H1 (cell line): ENCODE results near the gene COG7. TPM values are rescaled to one million over a fixed set of nuclear protein-coding genes. Genes with fewer than 3 reads are reported as not detected.

Experiments
- CHD1 ChIP-seq: IDR thresholded peaks from 2 replicates; pipeline ENCODE4 v1.6.1; 2012; ENCODE audit warnings: low read depth, low read length, improper control_type of control experiment
- CREB1 ChIP-seq: IDR thresholded peaks from 2 replicates; pipeline ENCODE4 v1.6.1; 2012; ENCODE audit warnings: inconsistent platforms
- CTBP2 ChIP-seq: IDR thresholded peaks from 2 replicates; pipeline ENCODE4 v1.7.0; 2011; ENCODE audit warnings: borderline replicate concordance, mild to moderate bottlenecking, moderate library complexity, mixed read lengths, low read length; ENCODE audit not compliant: insufficient read depth, insufficient read length
- GABPA ChIP-seq: IDR thresholded peaks from 2 replicates; pipeline ENCODE4 v1.6.1; 2011; ENCODE audit warnings: mild to moderate bottlenecking, low read length, moderate library complexity, borderline replicate concordance; ENCODE audit not compliant: insufficient read depth
- NANOG ChIP-seq: IDR thresholded peaks from 2 replicates; pipeline ENCODE4 v1.6.1; 2011; ENCODE audit warnings: low read length, low read depth, mild to moderate bottlenecking, inconsistent platforms; ENCODE audit not compliant: insufficient read depth, poor library complexity, severe bottlenecking
- polyA plus RNA-seq, 7 experiments: library from polyadenylated mRNA; depleted of rRNA in 3 of 7; stranded (reverse) in 5 of 7; unstranded in 2 of 7; fragments of >200 nt in 5 of 7; fragments of 200-250 nt in 2 of 7; gene quantifications; 1 replicate in 5 of 7; 2 replicates in 1 of 7; 4 replicates in 1 of 7; pipeline versions ENCODE4 v1.2.1 to v1.2.3, GENCODE V29; 2011 to 2013; ENCODE audit warnings: missing spikeins in 2 of 7, mixed read lengths in 2 of 7
- total RNA-seq: library from RNA; stranded (reverse); fragmentation: NEBNext Ultra II Directional; extraction: Animal tissue kit (Norgen Biotek cat#: 25700); gene quantifications from 2 replicates; pipeline ENCODE4 v1.2.1, GENCODE V29; 2021
- TF ChIP-seq, protein P1 (sequence below): fragments of 300-600 bp; sonication (generic); IDR thresholded peaks from 2 replicates; pipeline ENCODE4 v1.7.1; 2012; ENCODE audit warnings: low read length, moderate library complexity, mild to moderate bottlenecking, inconsistent platforms; ENCODE audit not compliant: insufficient replicate concordance

Gene COG7
- total and polyA plus RNA-seq, 2 of the 8 experiments (the other 6 are each of a cell fraction or from before 2014, with no cell fraction given): 17.2 to 40.4 TPM

DNA sequence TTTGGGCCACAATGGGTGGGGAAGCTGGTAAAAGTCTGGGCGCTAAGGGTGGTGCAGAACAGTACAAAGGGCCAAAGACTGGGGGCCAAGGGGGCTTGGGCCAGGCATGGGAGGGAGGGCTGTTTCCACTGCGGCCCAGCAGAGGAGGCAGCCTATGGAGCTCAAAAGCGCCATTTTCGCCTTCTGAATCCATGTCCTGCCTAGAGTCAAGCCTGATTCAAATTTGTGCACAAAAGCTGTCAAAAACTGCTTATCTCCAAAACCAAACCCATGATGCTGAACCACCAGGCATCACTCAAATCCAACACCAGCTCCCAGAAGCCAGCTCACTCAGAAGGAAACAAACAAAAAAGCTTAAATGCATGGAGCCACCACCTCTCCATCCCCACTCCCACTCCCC lies 16.0 kb downstream of the COG7 start (continued):
- TF ChIP-seq, protein P1, sequence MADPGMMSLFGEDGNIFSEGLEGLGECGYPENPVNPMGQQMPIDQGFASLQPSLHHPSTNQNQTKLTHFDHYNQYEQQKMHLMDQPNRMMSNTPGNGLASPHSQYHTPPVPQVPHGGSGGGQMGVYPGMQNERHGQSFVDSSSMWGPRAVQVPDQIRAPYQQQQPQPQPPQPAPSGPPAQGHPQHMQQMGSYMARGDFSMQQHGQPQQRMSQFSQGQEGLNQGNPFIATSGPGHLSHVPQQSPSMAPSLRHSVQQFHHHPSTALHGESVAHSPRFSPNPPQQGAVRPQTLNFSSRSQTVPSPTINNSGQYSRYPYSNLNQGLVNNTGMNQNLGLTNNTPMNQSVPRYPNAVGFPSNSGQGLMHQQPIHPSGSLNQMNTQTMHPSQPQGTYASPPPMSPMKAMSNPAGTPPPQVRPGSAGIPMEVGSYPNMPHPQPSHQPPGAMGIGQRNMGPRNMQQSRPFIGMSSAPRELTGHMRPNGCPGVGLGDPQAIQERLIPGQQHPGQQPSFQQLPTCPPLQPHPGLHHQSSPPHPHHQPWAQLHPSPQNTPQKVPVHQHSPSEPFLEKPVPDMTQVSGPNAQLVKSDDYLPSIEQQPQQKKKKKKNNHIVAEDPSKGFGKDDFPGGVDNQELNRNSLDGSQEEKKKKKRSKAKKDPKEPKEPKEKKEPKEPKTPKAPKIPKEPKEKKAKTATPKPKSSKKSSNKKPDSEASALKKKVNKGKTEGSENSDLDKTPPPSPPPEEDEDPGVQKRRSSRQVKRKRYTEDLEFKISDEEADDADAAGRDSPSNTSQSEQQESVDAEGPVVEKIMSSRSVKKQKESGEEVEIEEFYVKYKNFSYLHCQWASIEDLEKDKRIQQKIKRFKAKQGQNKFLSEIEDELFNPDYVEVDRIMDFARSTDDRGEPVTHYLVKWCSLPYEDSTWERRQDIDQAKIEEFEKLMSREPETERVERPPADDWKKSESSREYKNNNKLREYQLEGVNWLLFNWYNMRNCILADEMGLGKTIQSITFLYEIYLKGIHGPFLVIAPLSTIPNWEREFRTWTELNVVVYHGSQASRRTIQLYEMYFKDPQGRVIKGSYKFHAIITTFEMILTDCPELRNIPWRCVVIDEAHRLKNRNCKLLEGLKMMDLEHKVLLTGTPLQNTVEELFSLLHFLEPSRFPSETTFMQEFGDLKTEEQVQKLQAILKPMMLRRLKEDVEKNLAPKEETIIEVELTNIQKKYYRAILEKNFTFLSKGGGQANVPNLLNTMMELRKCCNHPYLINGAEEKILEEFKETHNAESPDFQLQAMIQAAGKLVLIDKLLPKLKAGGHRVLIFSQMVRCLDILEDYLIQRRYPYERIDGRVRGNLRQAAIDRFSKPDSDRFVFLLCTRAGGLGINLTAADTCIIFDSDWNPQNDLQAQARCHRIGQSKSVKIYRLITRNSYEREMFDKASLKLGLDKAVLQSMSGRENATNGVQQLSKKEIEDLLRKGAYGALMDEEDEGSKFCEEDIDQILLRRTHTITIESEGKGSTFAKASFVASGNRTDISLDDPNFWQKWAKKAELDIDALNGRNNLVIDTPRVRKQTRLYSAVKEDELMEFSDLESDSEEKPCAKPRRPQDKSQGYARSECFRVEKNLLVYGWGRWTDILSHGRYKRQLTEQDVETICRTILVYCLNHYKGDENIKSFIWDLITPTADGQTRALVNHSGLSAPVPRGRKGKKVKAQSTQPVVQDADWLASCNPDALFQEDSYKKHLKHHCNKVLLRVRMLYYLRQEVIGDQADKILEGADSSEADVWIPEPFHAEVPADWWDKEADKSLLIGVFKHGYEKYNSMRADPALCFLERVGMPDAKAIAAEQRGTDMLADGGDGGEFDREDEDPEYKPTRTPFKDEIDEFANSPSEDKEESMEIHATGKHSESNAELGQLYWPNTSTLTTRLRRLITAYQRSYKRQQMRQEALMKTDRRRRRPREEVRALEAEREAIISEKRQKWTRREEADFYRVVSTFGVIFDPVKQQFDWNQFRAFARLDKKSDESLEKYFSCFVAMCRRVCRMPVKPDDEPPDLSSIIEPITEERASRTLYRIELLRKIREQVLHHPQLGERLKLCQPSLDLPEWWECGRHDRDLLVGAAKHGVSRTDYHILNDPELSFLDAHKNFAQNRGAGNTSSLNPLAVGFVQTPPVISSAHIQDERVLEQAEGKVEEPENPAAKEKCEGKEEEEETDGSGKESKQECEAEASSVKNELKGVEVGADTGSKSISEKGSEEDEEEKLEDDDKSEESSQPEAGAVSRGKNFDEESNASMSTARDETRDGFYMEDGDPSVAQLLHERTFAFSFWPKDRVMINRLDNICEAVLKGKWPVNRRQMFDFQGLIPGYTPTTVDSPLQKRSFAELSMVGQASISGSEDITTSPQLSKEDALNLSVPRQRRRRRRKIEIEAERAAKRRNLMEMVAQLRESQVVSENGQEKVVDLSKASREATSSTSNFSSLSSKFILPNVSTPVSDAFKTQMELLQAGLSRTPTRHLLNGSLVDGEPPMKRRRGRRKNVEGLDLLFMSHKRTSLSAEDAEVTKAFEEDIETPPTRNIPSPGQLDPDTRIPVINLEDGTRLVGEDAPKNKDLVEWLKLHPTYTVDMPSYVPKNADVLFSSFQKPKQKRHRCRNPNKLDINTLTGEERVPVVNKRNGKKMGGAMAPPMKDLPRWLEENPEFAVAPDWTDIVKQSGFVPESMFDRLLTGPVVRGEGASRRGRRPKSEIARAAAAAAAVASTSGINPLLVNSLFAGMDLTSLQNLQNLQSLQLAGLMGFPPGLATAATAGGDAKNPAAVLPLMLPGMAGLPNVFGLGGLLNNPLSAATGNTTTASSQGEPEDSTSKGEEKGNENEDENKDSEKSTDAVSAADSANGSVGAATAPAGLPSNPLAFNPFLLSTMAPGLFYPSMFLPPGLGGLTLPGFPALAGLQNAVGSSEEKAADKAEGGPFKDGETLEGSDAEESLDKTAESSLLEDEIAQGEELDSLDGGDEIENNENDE: no peak
- TF ChIP-seq CHD1: no peak
- TF ChIP-seq CTBP2: no peak
- no peak for TF ChIP-seq GABPA
- TF ChIP-seq NANOG: no peak
- TF ChIP-seq CREB1: no peak
- TF ChIP-seq, all 59 proteins: peak for 0
